DMS114 treated with DMSO at 0.1 percent for 48 hours (cell line): ENCODE measurements around the gene TRNAU1AP.
"Not testable (repeated sequence)": the region's sequence is repeated elsewhere in the genome, so short reads cannot be mapped to it uniquely, and the experiment has no call there.

ENCODE experiments used
- DNase-seq: peaks from one replicate; lab custom pipeline; 2025; ENCODE audit not compliant: unreplicated experiment; lab: John Stamatoyannopoulos, UW

Gene TRNAU1AP

GRCh38 chr1:28577052-28577678 is 24.3 kb downstream of the TRNAU1AP start:
- no peak for DNase-seq

- no peak for DNase-seq
Measured at GRCh38 chr1:28577738-28578536, 25.1 kb downstream of the TRNAU1AP start.

DNA sequence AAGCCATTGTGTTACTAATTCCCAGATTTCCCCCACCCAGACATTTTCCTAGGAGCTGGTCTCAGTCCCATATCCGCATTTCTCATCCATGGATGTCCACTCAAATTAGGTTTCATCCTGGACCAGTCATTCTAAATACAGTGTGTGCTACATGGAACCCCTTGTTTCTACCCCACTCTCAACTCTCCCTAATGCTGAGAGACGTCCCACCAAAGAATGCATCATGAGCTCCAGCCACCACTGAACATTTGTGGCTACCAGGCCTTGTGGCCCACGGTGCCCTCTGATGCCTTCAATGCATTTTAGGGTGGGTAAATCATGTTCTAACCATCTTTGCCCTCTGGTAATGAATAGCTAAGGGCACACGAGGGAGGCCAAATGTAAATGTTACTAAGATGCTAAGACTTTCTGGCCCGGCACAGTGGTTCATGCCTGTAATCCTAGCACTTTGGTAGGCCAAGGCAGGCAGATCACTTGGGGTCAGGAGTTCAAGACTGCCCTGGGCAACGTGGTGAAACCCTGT is 25.9 kb downstream of the TRNAU1AP start:
- DNase-seq: no peak

DNA sequence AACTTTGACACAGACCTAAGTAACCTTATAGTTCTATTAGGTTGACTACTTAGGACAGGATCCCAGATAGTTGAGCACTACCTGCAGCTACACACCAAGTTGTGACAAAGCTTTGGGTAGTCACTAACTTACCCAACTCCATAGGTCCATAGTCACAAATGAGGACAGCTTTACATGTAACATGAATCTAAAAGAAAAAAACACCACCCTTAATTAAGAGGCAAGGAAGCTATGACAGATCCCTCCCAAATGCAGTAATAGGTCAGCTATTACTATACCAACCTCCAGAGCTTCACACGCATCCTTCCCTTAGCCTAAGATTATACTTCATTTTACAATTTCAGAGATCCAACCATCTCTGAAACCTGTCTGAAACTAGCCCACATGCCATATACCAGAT is 26.5 kb downstream of the TRNAU1AP start:
- no peak for DNase-seq

GRCh38 chr1:28580722-28581530 is 28.0 kb downstream of the TRNAU1AP start:
- no peak for DNase-seq

DNA sequence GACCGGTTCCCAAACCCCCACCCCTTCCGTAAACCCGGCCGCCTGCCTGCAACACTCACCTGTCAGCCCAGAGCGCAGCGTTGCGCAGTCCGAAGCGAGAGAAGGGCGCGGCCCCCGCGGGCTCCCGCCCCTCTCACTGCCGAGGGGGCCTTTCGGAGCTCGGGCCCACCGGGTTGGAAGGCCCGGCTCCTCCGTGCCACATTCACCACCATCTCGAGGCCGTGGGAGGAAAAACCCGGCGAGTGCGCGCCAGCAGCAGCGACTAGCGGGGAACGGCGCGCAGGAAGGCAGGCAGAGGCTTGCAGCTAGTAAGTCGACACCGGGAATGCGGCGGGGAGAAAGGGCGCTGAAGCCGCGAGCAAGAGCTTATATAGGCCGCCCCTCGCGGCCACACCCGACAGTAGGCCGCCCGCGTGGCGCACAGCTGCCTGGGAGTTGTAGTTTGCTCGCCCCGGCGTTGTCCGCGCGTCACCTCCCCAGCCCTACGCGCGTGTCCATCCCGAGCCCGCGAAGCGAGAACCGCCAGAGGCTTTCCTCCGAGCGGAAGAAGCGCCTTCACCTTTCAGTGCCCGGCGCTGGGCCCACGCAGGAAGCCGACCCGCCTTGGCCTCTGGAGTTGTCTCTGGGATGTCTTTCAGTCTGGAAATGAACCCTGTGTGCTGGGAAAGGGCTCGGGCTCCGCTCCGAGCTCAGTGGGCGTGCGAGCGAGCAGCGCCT is 28.8 kb downstream of the TRNAU1AP start:
- peak; percentile 93 for DNase-seq

GRCh38 chr1:28582248-28582615 is 29.3 kb downstream of the TRNAU1AP start:
- peak; percentile 37 for DNase-seq

DNA sequence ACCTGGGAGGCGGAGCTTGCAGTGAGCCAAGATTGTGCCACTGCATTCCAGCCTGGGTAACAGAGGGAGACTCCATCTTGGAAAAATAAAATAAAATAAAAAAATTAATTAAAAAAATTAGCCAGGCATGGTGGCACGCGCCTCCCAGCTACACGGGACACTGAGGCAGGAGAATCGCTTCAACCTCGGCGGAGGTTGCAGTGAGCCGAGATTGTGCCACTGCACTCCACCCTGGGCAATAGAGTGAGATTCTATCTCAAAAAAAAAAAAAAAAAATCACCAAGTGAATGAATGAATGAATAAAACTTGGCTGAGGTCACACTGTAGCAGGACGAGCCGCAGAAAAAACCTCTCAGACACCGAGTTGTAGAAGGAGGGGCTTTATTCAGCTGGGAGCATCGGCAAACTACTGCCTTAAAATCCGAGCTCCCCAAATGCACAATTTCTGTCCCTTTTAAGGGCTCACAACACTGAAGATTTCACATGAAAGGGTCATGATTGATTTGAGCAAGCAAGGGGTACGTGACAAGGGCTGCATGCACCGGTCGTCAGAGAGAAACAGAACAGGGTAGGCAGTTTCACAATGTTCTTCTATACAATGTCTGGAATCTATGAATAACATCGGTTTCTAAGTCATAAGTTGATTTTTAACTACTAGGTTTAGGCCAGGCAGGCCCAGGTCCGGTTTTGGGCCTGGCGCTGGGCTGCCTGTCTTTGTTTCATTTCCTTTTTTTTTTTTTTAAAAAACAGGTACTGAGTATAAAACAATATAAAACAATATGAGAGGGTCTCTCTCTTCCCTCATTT is 33.9 kb downstream of the TRNAU1AP start:
- DNase-seq: not testable (repeated sequence)

DNA sequence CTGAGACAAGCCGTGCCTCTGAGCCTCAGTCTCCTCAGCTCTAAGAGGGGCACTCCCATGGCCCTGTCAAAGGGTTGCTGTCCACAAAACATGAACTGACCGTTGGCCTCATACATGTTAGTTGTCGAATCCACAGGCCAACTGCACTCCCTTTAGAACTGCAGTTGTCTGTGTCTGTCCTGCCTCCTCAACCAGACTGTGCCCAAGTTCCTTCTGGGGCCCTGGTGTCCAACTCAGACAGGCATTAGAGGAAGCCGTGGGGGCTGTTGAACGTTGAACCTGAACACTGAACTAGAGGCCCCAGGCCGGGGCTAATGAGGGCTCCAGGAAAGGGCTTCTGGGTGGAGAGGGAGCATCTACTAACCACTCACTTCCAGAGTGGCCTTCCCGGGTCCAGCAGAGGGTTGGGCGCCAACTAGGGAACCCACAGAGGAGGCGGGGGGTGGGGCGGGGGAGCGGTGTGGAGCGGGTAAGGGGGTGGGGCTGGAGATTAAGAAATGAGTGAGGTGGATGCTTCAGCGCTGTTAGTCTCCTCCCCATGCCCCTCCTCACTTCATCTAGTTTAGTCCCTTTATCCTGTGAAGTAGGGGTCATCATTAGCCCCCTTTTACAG is 38.9 kb downstream of the TRNAU1AP start, which contains the start of gene RAB42:
Gene RAB42, plus strand, starts transcription at position 558 of the 613 bp plus-strand sequence. CDS start 247 bp downstream, outside the sequence.
- no peak for DNase-seq

DNA sequence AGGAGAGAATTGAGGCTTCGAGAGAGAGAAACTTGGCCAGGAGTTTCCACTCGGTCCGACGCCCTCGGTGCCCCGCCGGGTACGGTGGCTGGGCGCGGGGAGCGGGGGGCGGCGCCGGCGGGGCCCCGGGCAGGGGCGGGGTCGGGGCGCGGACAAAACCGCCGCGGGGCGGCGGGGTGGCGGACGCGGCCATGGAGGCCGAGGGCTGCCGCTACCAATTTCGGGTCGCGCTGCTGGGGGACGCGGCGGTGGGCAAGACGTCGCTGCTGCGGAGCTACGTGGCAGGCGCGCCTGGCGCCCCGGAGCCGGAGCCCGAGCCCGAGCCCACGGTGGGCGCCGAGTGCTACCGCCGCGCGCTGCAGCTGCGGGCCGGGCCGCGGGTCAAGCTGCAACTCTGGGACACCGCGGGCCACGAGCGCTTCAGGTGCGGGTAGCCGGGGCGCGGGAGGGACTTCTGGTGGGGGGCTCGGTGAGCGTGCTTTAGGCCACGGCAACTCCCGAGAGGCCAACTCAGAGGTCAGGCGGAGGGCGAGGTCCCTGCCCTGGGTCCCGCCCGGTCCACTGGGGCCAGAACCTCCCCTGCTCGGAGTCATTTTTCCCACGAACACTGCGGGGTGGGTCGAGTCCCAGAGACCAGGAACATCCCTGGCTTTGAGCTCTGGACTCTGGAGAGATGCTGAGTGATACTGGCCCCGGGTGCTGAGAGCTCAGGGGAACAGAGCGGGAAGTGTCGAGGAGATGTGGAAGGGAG is 39.6 kb downstream of the TRNAU1AP start:
- DNase-seq: no peak

DNA sequence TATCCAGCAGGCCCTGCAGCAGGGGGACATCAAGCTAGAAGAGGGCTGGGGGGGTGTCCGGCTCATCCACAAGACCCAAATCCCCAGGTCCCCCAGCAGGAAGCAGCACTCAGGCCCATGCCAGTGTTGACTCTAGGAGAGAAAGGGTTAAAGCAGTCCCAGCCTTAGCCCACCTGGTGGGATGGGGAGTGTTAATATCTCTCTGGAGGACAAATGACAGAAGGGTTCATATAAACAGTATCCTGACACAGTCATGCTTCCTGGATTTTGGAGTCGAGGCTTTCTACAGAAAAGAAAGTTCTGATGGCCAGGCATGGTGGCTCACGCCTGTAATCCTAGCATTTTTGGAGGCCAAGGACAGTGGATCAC is 41.1 kb downstream of the TRNAU1AP start:
- DNase-seq: not testable (repeated sequence)

DNA sequence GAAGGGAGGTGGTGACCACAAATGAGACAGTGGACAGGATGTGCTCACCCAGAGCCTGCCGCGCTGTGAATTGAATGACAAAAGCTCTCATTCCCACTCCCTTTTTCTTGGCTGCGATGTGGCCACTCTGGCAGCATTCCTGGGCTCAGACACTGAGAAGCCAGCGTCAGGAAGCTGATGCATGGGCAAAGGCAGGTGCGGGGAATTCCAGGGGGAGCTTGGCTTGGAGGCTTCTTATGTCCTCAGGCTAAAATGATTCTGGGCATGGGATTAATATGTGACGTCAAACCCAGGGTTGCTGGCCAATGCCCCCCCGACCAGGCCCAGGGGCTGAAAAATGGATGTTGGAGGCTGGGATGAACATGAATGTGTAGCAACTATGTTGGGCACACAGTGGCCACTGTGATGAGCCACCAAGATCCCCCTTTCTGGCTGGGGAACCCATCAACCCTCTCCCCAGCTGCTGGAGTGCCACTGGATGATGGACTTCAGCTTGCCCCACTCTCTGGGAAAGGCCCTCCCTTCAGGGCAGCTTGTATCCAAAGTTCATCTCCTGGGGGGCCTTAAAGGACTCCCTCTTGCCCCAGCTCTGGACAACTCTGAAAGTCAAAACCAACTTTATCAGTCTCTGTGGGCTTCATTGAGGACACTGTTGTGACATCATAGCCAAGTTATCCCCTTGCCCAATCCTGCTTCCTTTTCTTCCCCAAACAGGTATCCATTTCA is 42.0 kb downstream of the TRNAU1AP start:
- DNase-seq: not testable (repeated sequence)

DNA sequence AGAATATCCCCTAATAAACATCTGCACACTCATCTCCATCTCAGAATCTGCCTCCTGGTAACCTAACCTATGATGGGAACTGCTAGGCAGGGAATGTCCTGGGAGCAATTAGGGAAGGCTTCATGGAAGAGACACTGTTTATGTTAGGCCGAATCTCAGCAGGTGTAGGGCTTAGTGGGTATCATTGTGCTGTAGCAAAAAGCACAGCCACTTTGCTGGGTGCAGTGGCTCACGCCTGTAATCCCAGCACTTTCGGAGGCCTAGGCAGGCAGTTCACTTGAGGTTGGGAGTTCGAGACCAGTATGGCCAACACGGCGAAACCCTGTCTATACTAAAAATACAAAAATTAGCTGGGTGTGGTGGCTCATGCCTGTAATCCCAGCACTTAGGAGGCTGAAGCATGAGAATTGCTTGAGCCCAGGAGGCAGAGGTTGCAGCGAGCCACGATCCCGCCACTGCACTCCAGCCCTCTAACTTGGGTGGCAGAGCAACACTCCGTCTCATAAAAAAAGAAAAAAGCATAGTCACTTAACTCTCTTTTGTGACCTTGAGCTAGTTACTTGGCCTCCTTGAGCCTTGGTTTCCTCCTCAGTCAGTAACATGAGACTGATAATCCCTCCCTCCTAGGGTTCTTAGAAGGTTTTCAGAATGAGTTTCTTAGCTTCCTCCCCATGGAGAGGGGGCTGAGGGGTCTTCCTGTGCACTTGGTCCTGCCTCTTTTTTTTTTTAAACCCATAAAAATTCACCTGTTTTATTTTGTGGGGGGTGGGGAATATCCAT is 42.7 kb downstream of the TRNAU1AP start:
- no peak for DNase-seq

GRCh38 chr1:28596276-28596675 is 43.4 kb downstream of the TRNAU1AP start:
- DNase-seq: not testable (repeated sequence)

GRCh38 chr1:28601696-28602095 is 48.8 kb downstream of the TRNAU1AP start:
- DNase-seq: no peak

DNA sequence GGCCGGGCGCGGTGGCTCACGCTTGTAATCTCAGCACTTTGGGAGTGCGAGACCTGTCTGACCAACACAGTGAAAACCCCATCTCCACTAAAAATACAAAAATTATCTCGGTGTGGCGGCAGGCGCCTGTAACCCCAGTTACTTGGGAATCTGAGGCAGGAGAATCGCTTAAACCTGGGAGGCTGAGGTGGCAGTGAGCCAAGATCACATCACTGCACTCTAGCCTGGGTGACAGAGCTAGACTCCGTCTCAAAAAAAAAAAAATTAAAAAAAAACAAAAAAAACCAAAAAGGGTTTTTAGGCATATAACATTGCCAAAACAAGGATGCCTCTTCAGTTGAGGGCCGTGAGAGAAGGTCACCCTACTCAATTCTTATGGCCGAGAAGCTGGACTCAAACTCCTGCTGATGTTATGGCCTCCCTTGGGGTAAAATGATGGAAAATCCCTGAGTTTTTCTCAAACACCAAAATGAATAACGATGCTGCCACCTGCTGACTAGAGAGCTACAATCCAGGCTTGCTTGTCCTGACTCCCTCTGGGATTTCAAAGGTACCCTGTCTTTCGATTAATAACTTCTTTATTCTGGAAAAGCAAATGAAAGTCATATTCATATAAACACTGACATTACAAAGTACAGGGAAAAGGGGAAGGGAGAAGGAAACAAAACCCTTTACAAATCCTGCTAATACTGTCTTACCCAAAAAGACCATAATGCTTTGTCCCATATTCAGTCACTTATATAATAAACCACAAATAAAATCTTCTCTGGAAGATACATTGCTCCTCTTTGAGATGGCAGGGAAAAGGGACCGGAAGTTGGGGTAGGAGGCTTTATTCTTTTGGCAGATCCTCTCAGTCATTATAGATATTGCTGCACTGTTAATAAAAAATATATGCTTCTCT is 49.9 kb downstream of the TRNAU1AP start:
- DNase-seq: peak; percentile 72
